NCI-H1417 (cell line): ENCODE data around the gene ZNF597.

ENCODE experiments used
- DNase-seq, 3 experiments: peaks; one replicate each; lab custom pipeline; 2025; lab: John Stamatoyannopoulos, UW

The ZNF597 gene

GRCh38 chr16:3443108-3444031 lies at the start of gene ZNF597, which contains the start of gene NAA60:
ZNF597 (minus strand) TSS chr16:3443504; CDS start chr16:3443153, 351 bp downstream.
NAA60 (plus strand) TSS chr16:3443680; CDS start chr16:3476228, 32,548 bp downstream.
- DNase-seq, result peak; percentile 88 to 96 (median 94)

GRCh38 chr16:3492356-3492755 lies 49.1 kb upstream of the ZNF597 start:
- DNase-seq, result no peak

GRCh38 chr16:3490911-3491629 lies 47.8 kb upstream of the ZNF597 start:
- peak in 2 of 3 experiments; percentile 36 to 42 for DNase-seq

- DNase-seq, result no peak
These were observed 45.5 kb upstream of the ZNF597 start for GRCh38 chr16:3488801-3489200.

GRCh38 chr16:3487521-3488410 lies 44.5 kb upstream of the ZNF597 start:
- no peak for DNase-seq

GRCh38 chr16:3486506-3487215 lies 43.4 kb upstream of the ZNF597 start:
- DNase-seq, result no peak

GRCh38 chr16:3485821-3486505 lies 42.7 kb upstream of the ZNF597 start:
- DNase-seq, result no peak

GRCh38 chr16:3485097-3485745 lies 41.9 kb upstream of the ZNF597 start:
- DNase-seq, result no peak

GRCh38 chr16:3484318-3485096 lies 41.2 kb upstream of the ZNF597 start:
- no peak for DNase-seq

- DNase-seq, result no peak
These were observed 39.4 kb upstream of the ZNF597 start for GRCh38 chr16:3482659-3483241.

- DNase-seq, result no peak
These were observed 38.7 kb upstream of the ZNF597 start for GRCh38 chr16:3481696-3482658.

- DNase-seq, result no peak
These were observed 37.8 kb upstream of the ZNF597 start for GRCh38 chr16:3480901-3481695.

GRCh38 chr16:3479654-3480216 lies 36.4 kb upstream of the ZNF597 start:
- DNase-seq, result no peak

- DNase-seq, result no peak
These were observed 35.1 kb upstream of the ZNF597 start for GRCh38 chr16:3478242-3478925.

GRCh38 chr16:3476409-3476808 lies 33.1 kb upstream of the ZNF597 start:
- no peak for DNase-seq
